RWPE1 (cell line): ENCODE measurements around the gene CES2.
A peak's percentile ranks its signal among the peaks of the same experiment; 100 is the strongest.
"Not testable (repeated sequence)": the region's sequence is repeated elsewhere in the genome, so short reads cannot be mapped to it uniquely, and the experiment has no call there.

Source experiments
- CTCF ChIA-PET: fragments of 350-600 bp; sonication (Branson Sonifier 250); formaldehyde crosslinking; extraction: SDS; loops from one replicate; lab custom pipeline; 2021; lab: Yijun Ruan, JAX
- POLR2A ChIA-PET: fragments of 400-600 bp; formaldehyde crosslinking; extraction: SDS; loops from one replicate; lab custom pipeline; 2020; ENCODE audit warnings: antibody characterized with exemption; ENCODE audit not compliant: low non-redundant PET; lab: Yijun Ruan, JAX
- DNase-seq: peaks from one replicate; pipeline ENCODE4 v3.0.0; 2012; ENCODE audit warnings: low spot score
- H3K27ac ChIP-seq: fragments of 450-650 bp; 2 replicates; pipeline ENCODE4 v1.5.1; 2017
- TF ChIP-seq, protein P1 (sequence below): fragments of 450-650 bp; conservative IDR thresholded peaks from 2 replicates; pipeline ENCODE4 v1.5.1; 2017; ENCODE audit warnings: low read depth, mild to moderate bottlenecking

Gene CES2

GRCh38 chr16:66970775-66971720 is 35.7 kb downstream of the CES2 start:
- no peak overlapping the region; the same call in 1 of the 2 replicates for H3K27ac ChIP-seq
- ChIA-PET POLR2A (interaction anchor here (0.6 kb wide), 1 partner anchor 188 kb away, joined by 3 read pairs; the partner anchor contains the start of genes FBXL8 and TRADD), CTCF (interaction anchor here (0.6 to 0.9 kb wide), 2 partner anchors 76 to 136 kb away, joined by 3 read pairs; no protein-coding TSS in a partner anchor)
- DNase-seq = peak; percentile 49
- TF ChIP-seq, protein P1, sequence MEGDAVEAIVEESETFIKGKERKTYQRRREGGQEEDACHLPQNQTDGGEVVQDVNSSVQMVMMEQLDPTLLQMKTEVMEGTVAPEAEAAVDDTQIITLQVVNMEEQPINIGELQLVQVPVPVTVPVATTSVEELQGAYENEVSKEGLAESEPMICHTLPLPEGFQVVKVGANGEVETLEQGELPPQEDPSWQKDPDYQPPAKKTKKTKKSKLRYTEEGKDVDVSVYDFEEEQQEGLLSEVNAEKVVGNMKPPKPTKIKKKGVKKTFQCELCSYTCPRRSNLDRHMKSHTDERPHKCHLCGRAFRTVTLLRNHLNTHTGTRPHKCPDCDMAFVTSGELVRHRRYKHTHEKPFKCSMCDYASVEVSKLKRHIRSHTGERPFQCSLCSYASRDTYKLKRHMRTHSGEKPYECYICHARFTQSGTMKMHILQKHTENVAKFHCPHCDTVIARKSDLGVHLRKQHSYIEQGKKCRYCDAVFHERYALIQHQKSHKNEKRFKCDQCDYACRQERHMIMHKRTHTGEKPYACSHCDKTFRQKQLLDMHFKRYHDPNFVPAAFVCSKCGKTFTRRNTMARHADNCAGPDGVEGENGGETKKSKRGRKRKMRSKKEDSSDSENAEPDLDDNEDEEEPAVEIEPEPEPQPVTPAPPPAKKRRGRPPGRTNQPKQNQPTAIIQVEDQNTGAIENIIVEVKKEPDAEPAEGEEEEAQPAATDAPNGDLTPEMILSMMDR = no peak

DNA sequence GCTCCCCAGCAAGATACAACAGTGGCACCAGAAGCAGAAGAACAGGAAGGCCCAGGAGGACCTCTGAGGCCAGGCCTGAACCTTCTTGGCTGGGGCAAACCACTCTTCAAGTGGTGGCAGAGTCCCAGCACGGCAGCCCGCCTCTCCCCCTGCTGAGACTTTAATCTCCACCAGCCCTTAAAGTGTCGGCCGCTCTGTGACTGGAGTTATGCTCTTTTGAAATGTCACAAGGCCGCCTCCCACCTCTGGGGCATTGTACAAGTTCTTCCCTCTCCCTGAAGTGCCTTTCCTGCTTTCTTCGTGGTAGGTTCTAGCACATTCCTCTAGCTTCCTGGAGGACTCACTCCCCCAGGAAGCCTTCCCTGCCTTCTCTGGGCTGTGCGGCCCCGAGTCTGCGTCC is 37.7 kb downstream of the CES2 start:
- no peak overlapping the region for H3K27ac ChIP-seq
- ChIA-PET POLR2A (no interaction called here), CTCF (interaction anchor here (0.7 to 2.7 kb wide), 2 partner anchors 126 to 182 kb away, joined by 3 to 11 read pairs; no protein-coding TSS in a partner anchor)
- TF ChIP-seq, protein P1 = no peak
- DNase-seq = no peak

- CTCF ChIA-PET = interaction anchor here (0.7 to 2.7 kb wide), 3 partner anchors 81 to 182 kb away, joined by 3 to 11 read pairs (median 3); no protein-coding TSS in a partner anchor
- TF ChIP-seq, protein P1 = no peak
- POLR2A ChIA-PET = no interaction called here
- DNase-seq = no peak
- H3K27ac ChIP-seq = no peak overlapping the region
These were observed 38.4 kb downstream of the CES2 start for GRCh38 chr16:66973716-66974115.

- CTCF ChIA-PET = interaction anchor here (0.7 to 2.7 kb wide), 3 partner anchors 80 to 540 kb away, joined by 3 to 11 read pairs (median 3); no protein-coding TSS in a partner anchor
- POLR2A ChIA-PET, H3K27ac ChIP-seq, DNase-seq: not testable (repeated sequence)
These were observed 39.0 kb downstream of the CES2 start for GRCh38 chr16:66974156-66974931.

GRCh38 chr16:66974932-66975246 is 39.6 kb downstream of the CES2 start:
- DNase-seq, POLR2A ChIA-PET: not testable (repeated sequence)
- CTCF ChIA-PET = interaction anchor here (0.7 kb wide), 1 partner anchor 540 kb away, joined by 3 read pairs; no protein-coding TSS in a partner anchor

GRCh38 chr16:66975302-66975893 is 40.1 kb downstream of the CES2 start:
- POLR2A ChIA-PET = no interaction called here
- DNase-seq = no peak
- CTCF ChIA-PET = interaction anchor here (0.6 to 2.8 kb wide), 5 partner anchors 19 to 539 kb away, joined by 3 to 10 read pairs (median 4); no protein-coding TSS in a partner anchor
- no peak overlapping the region; the same call in 1 of the 2 replicates for H3K27ac ChIP-seq
- TF ChIP-seq, protein P1 = no peak

More at GRCh38 chr16:66974932-66975246, 39.6 kb downstream of the CES2 start:
- H3K27ac ChIP-seq = not testable (repeated sequence)
